Urinary bladder (tissue), 4 donors: ENCODE measurements around the gene ARG2. TPM values are rescaled to one million over a fixed set of nuclear protein-coding genes. Genes with fewer than 3 reads are reported as not detected.
A peak's percentile ranks its signal among the peaks of the same experiment; 100 is the strongest.
"Not testable (repeated sequence)": the region's sequence is repeated elsewhere in the genome, so short reads cannot be mapped to it uniquely, and the experiment has no call there.

Experiments
- DNase-seq: peaks from one replicate; pipeline ENCODE4 v3.0.0-alpha.2; 2015; ENCODE audit errors: extremely low spot score
- H3K27ac ChIP-seq: one replicate; pipeline ENCODE4 v1.5.1; 2013; ENCODE audit warnings: low read depth, mild to moderate bottlenecking, moderate library complexity
- H3K36me3 ChIP-seq: one replicate; pipeline ENCODE4 v1.6.1; 2013; ENCODE audit warnings: mild to moderate bottlenecking, moderate library complexity; ENCODE audit not compliant: insufficient read depth
- H3K4me1 ChIP-seq: one replicate; pipeline ENCODE4 v1.6.1; 2013; ENCODE audit warnings: mild to moderate bottlenecking, moderate library complexity; ENCODE audit not compliant: insufficient read depth
- H3K4me3 ChIP-seq: one replicate; pipeline ENCODE4 v1.5.1; 2013; ENCODE audit warnings: low read depth, low read length
- WGBS: extraction: QIAGEN DNeasy Blood & Tissue Kit; methylation state at CpG from one replicate; pipeline ENCODE4 v1.1.7; 2013; 5-methylcytosine and 5-hydroxymethylcytosine counted together
- polyA plus RNA-seq: library from polyadenylated mRNA; stranded (reverse); fragments of 200-250 nt; gene quantifications from one replicate; pipeline ENCODE4 v1.2.3, GENCODE V29; 2013
- total RNA-seq: library from RNA; depleted of rRNA; stranded (reverse); fragments of >200 nt; gene quantifications from one replicate; pipeline ENCODE4 v1.2.3, GENCODE V29; 2014
- donor health status: healthy with polysubstance abuse.
- donor health status: healthy.

Gene ARG2
- total and polyA plus RNA-seq, 2 donors, result 2.1 to 4.7 TPM

GRCh38 chr14:67579040-67579439 is 40.7 kb upstream of the ARG2 start:
- no peak overlapping the region for H3K4me3 ChIP-seq

GRCh38 chr14:67579636-67580035 is 40.1 kb upstream of the ARG2 start:
- no peaks in the 10 kb centered on the region for H3K4me1 ChIP-seq
- H3K27ac ChIP-seq, result no peak overlapping the region
- H3K4me3 ChIP-seq, result no peak overlapping the region
- 90% methylated on average over 7 of the region's 7 CpGs for WGBS
- DNase-seq, result no peak
- no peaks in the 10 kb centered on the region for H3K36me3 ChIP-seq

More at GRCh38 chr14:67579040-67579439, 40.7 kb upstream of the ARG2 start:
- no peak for DNase-seq
- H3K27ac ChIP-seq, result no peak overlapping the region
- no peaks in the 10 kb centered on the region for H3K36me3 ChIP-seq
- H3K4me1 ChIP-seq, result no peaks in the 10 kb centered on the region
- whole genome bisulfite sequencing, result 80% methylated on average over 15 of the region's 15 CpGs

- WGBS, result 83% methylated on average over 11 of the region's 11 CpGs
- Histone ChIP-seq H3K4me3 (no peak overlapping the region), H3K27ac (no peak overlapping the region), H3K4me1 (no peaks in the 10 kb centered on the region), H3K36me3 (no peaks in the 10 kb centered on the region)
- DNase-seq, result no peak
Measured at GRCh38 chr14:67580336-67581171, 39.2 kb upstream of the ARG2 start.

GRCh38 chr14:67581643-67582042 is 38.1 kb upstream of the ARG2 start:
- Histone ChIP-seq H3K27ac (no peak overlapping the region), H3K4me1 (no peaks in the 10 kb centered on the region), H3K36me3 (no peaks in the 10 kb centered on the region), H3K4me3 (no peak overlapping the region)
- 76% methylated on average over 1 of the region's 1 CpG for WGBS
- DNase-seq, result no peak

- 80% methylated on average over 7 of the region's 7 CpGs for WGBS
- H3K36me3 ChIP-seq, result no peaks in the 10 kb centered on the region
Measured at GRCh38 chr14:67582061-67582460, 37.7 kb upstream of the ARG2 start.

GRCh38 chr14:67583711-67584644 is 35.7 kb upstream of the ARG2 start:
- Histone ChIP-seq H3K36me3 (peaks cover 2% of the 10 kb centered on the region), H3K4me3 (no peak overlapping the region), H3K27ac (no peak overlapping the region), H3K4me1 (no peaks in the 10 kb centered on the region)
- WGBS, result 90% methylated on average over 6 of the region's 6 CpGs
- DNase-seq, result no peak

More at GRCh38 chr14:67582061-67582460, 37.7 kb upstream of the ARG2 start:
- Histone ChIP-seq H3K27ac (no peak overlapping the region), H3K4me1 (no peaks in the 10 kb centered on the region), H3K4me3 (no peak overlapping the region)
- DNase-seq, result no peak

- H3K27ac ChIP-seq, result no peak overlapping the region
- no peaks in the 10 kb centered on the region for H3K4me1 ChIP-seq
- WGBS, result 87% methylated on average over 3 of the region's 3 CpGs
- DNase-seq, result no peak
- peaks cover 2% of the 10 kb centered on the region for H3K36me3 ChIP-seq
- no peak overlapping the region for H3K4me3 ChIP-seq
Measured at GRCh38 chr14:67584978-67585377, 34.7 kb upstream of the ARG2 start.

- Histone ChIP-seq H3K4me3 (no peak overlapping the region), H3K36me3 (peaks cover 2% of the 10 kb centered on the region), H3K27ac (no peak overlapping the region), H3K4me1 (no peaks in the 10 kb centered on the region)
- WGBS, result 78% methylated on average over 4 of the region's 4 CpGs
- DNase-seq, result no peak
Measured at GRCh38 chr14:67586369-67586768, 33.4 kb upstream of the ARG2 start.

GRCh38 chr14:67589204-67589770 is 30.4 kb upstream of the ARG2 start:
- 88% methylated on average over 2 of the region's 2 CpGs for WGBS
- Histone ChIP-seq H3K4me1 (no peaks in the 10 kb centered on the region), H3K27ac (no peak overlapping the region), H3K4me3 (no peak overlapping the region), H3K36me3 (peaks cover 5% of the 10 kb centered on the region)
- DNase-seq, result no peak

- DNase-seq, H3K4me3 ChIP-seq, H3K36me3 ChIP-seq, H3K4me1 ChIP-seq, H3K27ac ChIP-seq: not testable (repeated sequence)
- 0% methylated on average over 1 of the region's 1 CpG for WGBS
Measured at GRCh38 chr14:67593650-67594049, 26.1 kb upstream of the ARG2 start.

- peaks cover 3% of the 10 kb centered on the region for H3K36me3 ChIP-seq
- 95% methylated on average over 2 of the region's 2 CpGs for WGBS
Measured at GRCh38 chr14:67595392-67595791, 24.3 kb upstream of the ARG2 start.

GRCh38 chr14:67599698-67600561 is 19.8 kb upstream of the ARG2 start, which contains the start of gene PIGH:
Gene PIGH, minus strand, starts transcription at chr14:67600268. Its CDS starts 65 bp downstream, at chr14:67600203.
- WGBS, result 3% methylated on average over 77 of the region's 77 CpGs

More at GRCh38 chr14:67595392-67595791, 24.3 kb upstream of the ARG2 start:
- no peak for DNase-seq
- no peaks in the 10 kb centered on the region for H3K4me1 ChIP-seq
- no peak overlapping the region for H3K27ac ChIP-seq
- H3K4me3 ChIP-seq, result no peak overlapping the region

More at GRCh38 chr14:67599698-67600561, 19.8 kb upstream of the ARG2 start, which contains the start of gene PIGH:
- Histone ChIP-seq H3K27ac (peak within 1 kb of the TSS; percentile 90), H3K36me3 (no peaks in the 10 kb centered on the region), H3K4me3 (peak within 1 kb of the TSS; percentile 46), H3K4me1 (no peaks in the 10 kb centered on the region)
- peak; percentile 57 for DNase-seq
